K562 (cell line): Measurements from ENCODE around the gene RAI1. TPM values are rescaled to one million over a fixed set of nuclear protein-coding genes. Genes with fewer than 3 reads are reported as not detected.

Experiments
- ARHGAP35 ChIP-seq: fragments of 450-650 bp; IDR thresholded peaks from 2 replicates; pipeline ENCODE4 v1.6.1; 2018; ENCODE audit not compliant: partially characterized antibody
- ARID3B ChIP-seq: fragments of 250-450 bp; sonication (Bioruptor Pico); IDR thresholded peaks from 2 replicates; pipeline ENCODE4 v1.4.0; 2020; ENCODE audit warnings: borderline replicate concordance
- BDP1 ChIP-seq: IDR thresholded peaks from 3 replicates; pipeline ENCODE4 v1.6.1; 2011; ENCODE audit not compliant: insufficient read length, insufficient read depth
- CAMTA2 ChIP-seq: fragments of 250-450 bp; sonication (Bioruptor Pico); conservative IDR thresholded peaks from 2 replicates; pipeline ENCODE4 v1.5.1; 2022
- CBFA2T2 ChIP-seq: fragments of 450-650 bp; conservative IDR thresholded peaks from 2 replicates; pipeline ENCODE4 v1.6.1; 2017; ENCODE audit warnings: mild to moderate bottlenecking
- CTCFL ChIP-seq: IDR thresholded peaks from 2 replicates; pipeline ENCODE4 v1.6.1; 2011; ENCODE audit warnings: borderline replicate concordance, low read depth, mild to moderate bottlenecking, moderate library complexity, low read length; ENCODE audit not compliant: insufficient read depth, poor library complexity, severe bottlenecking
- GATA2 ChIP-seq: sonication (generic); formaldehyde crosslinking; IDR thresholded peaks from 2 replicates; pipeline ENCODE4 v1.4.0; 2020; ENCODE audit warnings: mild to moderate bottlenecking, missing genetic modification reagents
- HEY1 ChIP-seq: fragments of 250-450 bp; sonication (Bioruptor Pico); IDR thresholded peaks from 2 replicates; pipeline ENCODE4 v1.5.0; 2020; ENCODE audit warnings: mild to moderate bottlenecking, moderate library complexity, borderline replicate concordance
- HSF4 ChIP-seq: fragments of 250-450 bp; sonication (Bioruptor Pico); IDR thresholded peaks from 2 replicates; pipeline ENCODE4 v2.1.2; 2022; ENCODE audit warnings: mild to moderate bottlenecking, moderate library complexity, borderline replicate concordance
- IFI16 ChIP-seq: fragments of 250-450 bp; sonication (Bioruptor Pico); IDR thresholded peaks from 2 replicates; pipeline ENCODE4 v2.1.2; 2022; ENCODE audit warnings: mild to moderate bottlenecking, inconsistent platforms
- MBD1 ChIP-seq: fragments of 250-450 bp; sonication (Bioruptor Pico); IDR thresholded peaks from 2 replicates; pipeline ENCODE4 v1.8.0; 2022; ENCODE audit warnings: inconsistent platforms
- RBM14 ChIP-seq: fragments of 200-400 bp; formaldehyde crosslinking; IDR thresholded peaks from 2 replicates; pipeline ENCODE4 v1.6.1; 2018; ENCODE audit warnings: low read depth, mild to moderate bottlenecking, low read length, moderate library complexity, borderline replicate concordance; ENCODE audit not compliant: insufficient read depth
- SNRNP70 ChIP-seq: fragments of 200-400 bp; formaldehyde crosslinking; optimal IDR thresholded peaks from 2 replicates; pipeline ENCODE3; 2017; ENCODE audit warnings: low read depth, low read length
- ZNF23 ChIP-seq: fragments of 250-450 bp; sonication (Bioruptor Pico); IDR thresholded peaks from 2 replicates; pipeline ENCODE4 v1.4.0; 2020; ENCODE audit warnings: mild to moderate bottlenecking
- ZNF449 ChIP-seq: fragments of 250-450 bp; sonication (Bioruptor Pico); IDR thresholded peaks from 2 replicates; pipeline ENCODE4 v1.8.0; 2022; ENCODE audit warnings: moderate library complexity, mild to moderate bottlenecking, inconsistent platforms
- ZNF561 ChIP-seq: fragments of 450-650 bp; formaldehyde crosslinking; conservative IDR thresholded peaks from 2 replicates; pipeline ENCODE4 v1.4.0; 2020; ENCODE audit warnings: mild to moderate bottlenecking, moderate library complexity
- ZNF592 ChIP-seq: fragments of 450-650 bp; IDR thresholded peaks from 2 replicates; pipeline ENCODE4 v1.6.1; 2017; ENCODE audit warnings: antibody characterized with exemption, mild to moderate bottlenecking
- polyA plus RNA-seq, 8 experiments: library from polyadenylated mRNA; depleted of rRNA in 4 of 8; stranded (reverse) in 5 of 8; unstranded in 3 of 8; fragments of >200 nt; fragmentation: Nextera tagmentation in 2 of 8; fragmentation: Illumina TruSeq in 1 of 8; extraction: Ambion mirVana in 2 of 8; extraction: Trizol in 1 of 8; gene quantifications; 2 replicates each; pipeline versions ENCODE4 v1.2.1 to v1.2.3, GENCODE V29; 2011 to 2014; ENCODE audit warnings: inconsistent platforms in 1 of 8, missing spikeins in 1 of 8
- total RNA-seq, 7 experiments: library from RNA; depleted of rRNA in 6 of 7; stranded (reverse); fragments of >200 nt in 6 of 7; fragmentation: Illumina TruSeq in 2 of 7; extraction: Trizol in 2 of 7; gene quantifications; 2 replicates each; pipeline versions ENCODE4 v1.2.1 to v1.2.3, GENCODE V29; 2011 to 2021; ENCODE audit warnings: low replicate concordance in 1 of 7

Gene RAI1
- total and polyA plus RNA-seq, 9 of the 15 experiments (the other 6 are each of a cell fraction or from before 2014, with no cell fraction given), result 0.68 to 19.9 (median 5.5) TPM

GRCh38 chr17:17836250-17836817 is 155.1 kb downstream of the RAI1 start (continued):
- TF ChIP-seq ARID3B (CRISPR knock-in tag) (no peak), ZNF592 (no peak), CAMTA2 (CRISPR knock-in tag) (no peak), IFI16 (CRISPR knock-in tag) (no peak), SNRNP70 (no peak), RBM14 (no peak), ARHGAP35 (no peak), ZNF561 (CRISPR knock-in tag) (no peak), HSF4 (CRISPR knock-in tag) (no peak), GATA2 (CRISPR knock-in tag) (no peak), ZNF449 (CRISPR knock-in tag) (no peak), HEY1 (CRISPR knock-in tag) (no peak), ZNF23 (CRISPR knock-in tag) (no peak), MBD1 (CRISPR knock-in tag) (no peak), CTCFL (no peak), CBFA2T2 (no peak), BDP1 (no peak)
